Left ventricle myocardium inferior (tissue), 1 donor: ENCODE measurements around the gene CD2AP. TPM values are rescaled to one million over a fixed set of nuclear protein-coding genes. Genes with fewer than 3 reads are reported as not detected.

Source experiments
- DNase-seq: peaks from one replicate; pipeline ENCODE4 v3.0.0-alpha.2; 2020
- H3K27ac ChIP-seq: fragments of 200-600 bp; replicated peaks from 2 replicates; pipeline ENCODE4 v1.8.0; 2021
- H3K27me3 ChIP-seq: fragments of 200-600 bp; 2 replicates; pipeline ENCODE4 v1.8.0; 2021; ENCODE audit warnings: low read depth
- H3K36me3 ChIP-seq: fragments of 200-600 bp; 2 replicates; pipeline ENCODE4 v1.8.0; 2021
- H3K4me1 ChIP-seq: fragments of 200-600 bp; 2 replicates; pipeline ENCODE4 v1.8.0; 2021
- H3K4me3 ChIP-seq: fragments of 200-600 bp; 2 replicates; pipeline ENCODE4 v1.8.0; 2021; ENCODE audit warnings: mild to moderate bottlenecking, moderate library complexity
- H3K9me3 ChIP-seq: fragments of 200-600 bp; replicated peaks from 2 replicates; pipeline ENCODE4 v1.8.0; 2021
- intact Hi-C: fragments of 100-400 bp; cut with micrococcal nuclease; formaldehyde crosslinking; loops from one replicate; pipeline ENCODE4 v1.11.0; 2022
- total RNA-seq: library from RNA; stranded (reverse); fragmentation: NEBNext Ultra II Directional; extraction: Animal tissue kit (Norgen Biotek cat#: 25700); gene quantifications from one replicate; pipeline ENCODE4 v1.2.1, GENCODE V29; 2021
- TF ChIP-seq, protein P1 (sequence below): fragments of 200-600 bp; IDR thresholded peaks from 2 replicates; pipeline ENCODE4 v1.8.0; 2021; ENCODE audit warnings: antibody characterized with exemption, mild to moderate bottlenecking, borderline replicate concordance
- donor health status: DM: no; HTN: yes; CAD: no; lungs with severe emphysema.

CD2AP gene
- total RNA-seq, 1 donor from 2014 or later, result 9.9 TPM

DNA sequence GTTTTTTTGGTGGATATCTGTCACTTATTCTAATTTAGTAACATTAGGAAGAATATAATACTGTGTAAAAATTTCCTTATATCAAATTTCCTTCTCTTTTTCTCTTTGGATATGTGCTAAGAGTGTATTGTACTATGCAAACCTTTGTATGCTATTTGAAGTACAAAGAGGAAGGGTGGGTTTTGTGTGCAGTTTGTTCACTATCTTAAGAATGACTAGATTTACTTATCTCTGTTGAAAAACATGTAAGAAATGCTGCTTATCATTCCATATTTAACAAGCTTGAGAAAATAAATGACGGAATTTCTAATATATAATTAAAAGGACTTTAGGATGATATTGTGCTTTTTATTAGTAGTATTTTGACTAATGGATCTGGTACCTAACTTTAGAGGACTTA, 13.1 kb downstream of the CD2AP start:
- Histone ChIP-seq H3K4me3 (no peak overlapping the region), H3K36me3 (no peaks in the 10 kb centered on the region), H3K4me1 (peaks cover 12% of the 10 kb centered on the region), H3K9me3 (no peaks in the 10 kb centered on the region), H3K27ac (no peak overlapping the region), H3K27me3 (no peaks in the 10 kb centered on the region)
- no peak for DNase-seq
- intact Hi-C loops, result no loop called here
- TF ChIP-seq, protein P1, sequence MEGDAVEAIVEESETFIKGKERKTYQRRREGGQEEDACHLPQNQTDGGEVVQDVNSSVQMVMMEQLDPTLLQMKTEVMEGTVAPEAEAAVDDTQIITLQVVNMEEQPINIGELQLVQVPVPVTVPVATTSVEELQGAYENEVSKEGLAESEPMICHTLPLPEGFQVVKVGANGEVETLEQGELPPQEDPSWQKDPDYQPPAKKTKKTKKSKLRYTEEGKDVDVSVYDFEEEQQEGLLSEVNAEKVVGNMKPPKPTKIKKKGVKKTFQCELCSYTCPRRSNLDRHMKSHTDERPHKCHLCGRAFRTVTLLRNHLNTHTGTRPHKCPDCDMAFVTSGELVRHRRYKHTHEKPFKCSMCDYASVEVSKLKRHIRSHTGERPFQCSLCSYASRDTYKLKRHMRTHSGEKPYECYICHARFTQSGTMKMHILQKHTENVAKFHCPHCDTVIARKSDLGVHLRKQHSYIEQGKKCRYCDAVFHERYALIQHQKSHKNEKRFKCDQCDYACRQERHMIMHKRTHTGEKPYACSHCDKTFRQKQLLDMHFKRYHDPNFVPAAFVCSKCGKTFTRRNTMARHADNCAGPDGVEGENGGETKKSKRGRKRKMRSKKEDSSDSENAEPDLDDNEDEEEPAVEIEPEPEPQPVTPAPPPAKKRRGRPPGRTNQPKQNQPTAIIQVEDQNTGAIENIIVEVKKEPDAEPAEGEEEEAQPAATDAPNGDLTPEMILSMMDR, result no peak

DNA sequence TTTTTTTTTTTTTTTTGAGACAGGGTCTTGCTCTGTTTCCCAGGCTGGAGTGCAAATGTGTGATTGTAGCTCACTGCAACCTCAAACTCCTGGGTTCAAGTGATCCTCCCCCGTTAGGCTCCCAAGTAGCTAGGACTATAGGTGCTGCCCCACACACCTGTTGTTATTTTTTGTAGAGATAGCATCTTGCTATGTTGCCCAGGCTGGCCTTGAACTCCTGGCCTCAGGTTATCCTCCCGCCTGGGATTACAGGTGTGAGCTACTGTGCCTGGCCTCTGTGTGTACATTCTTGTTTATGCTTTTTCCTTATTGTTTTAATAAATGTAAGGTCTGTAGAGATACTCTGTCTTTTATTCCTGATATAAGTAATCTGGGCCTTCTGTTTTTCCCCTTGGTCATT, 14.8 kb downstream of the CD2AP start:
- H3K4me1 ChIP-seq, result peaks cover 22% of the 10 kb centered on the region
- intact Hi-C loops, result no loop called here
- H3K27me3 ChIP-seq, result no peaks in the 10 kb centered on the region

DNA sequence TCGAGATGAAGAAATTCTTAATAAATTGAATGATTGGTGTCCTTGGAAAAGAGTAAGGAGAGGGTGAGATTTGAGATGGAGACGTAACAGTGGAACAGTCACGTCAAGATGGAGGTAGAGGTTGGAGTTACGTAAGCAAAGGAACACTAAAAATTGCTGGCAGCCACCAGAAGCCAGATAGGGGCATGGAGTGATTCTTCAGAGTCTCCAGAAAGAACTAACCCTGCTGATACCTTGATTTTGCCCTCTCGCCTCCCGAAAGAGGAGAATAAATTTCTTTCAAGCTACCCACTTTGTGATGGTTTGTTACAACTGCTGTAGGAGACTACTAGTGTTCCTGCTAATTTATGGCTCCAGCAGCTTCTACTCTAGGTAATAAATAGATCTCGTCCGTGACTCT, 17.6 kb downstream of the CD2AP start:
- DNase-seq, result no peak
- TF ChIP-seq, protein P1, result no peak
- no peak overlapping the region for H3K4me3 ChIP-seq
- H3K4me1 ChIP-seq, result peaks cover 50% of the 10 kb centered on the region
- H3K27me3 ChIP-seq, result no peaks in the 10 kb centered on the region
- intact Hi-C loops, result no loop called here
- H3K27ac ChIP-seq, result no peak overlapping the region
- no peaks in the 10 kb centered on the region for H3K36me3 ChIP-seq
- no peaks in the 10 kb centered on the region for H3K9me3 ChIP-seq

More for the DNA sequence above, 14.8 kb downstream of the CD2AP start:
- no peak overlapping the region for H3K27ac ChIP-seq
- no peak for DNase-seq
- TF ChIP-seq, protein P1, result no peak
- H3K9me3 ChIP-seq, result no peaks in the 10 kb centered on the region
- no peaks in the 10 kb centered on the region for H3K36me3 ChIP-seq
- no peak overlapping the region for H3K4me3 ChIP-seq

DNA sequence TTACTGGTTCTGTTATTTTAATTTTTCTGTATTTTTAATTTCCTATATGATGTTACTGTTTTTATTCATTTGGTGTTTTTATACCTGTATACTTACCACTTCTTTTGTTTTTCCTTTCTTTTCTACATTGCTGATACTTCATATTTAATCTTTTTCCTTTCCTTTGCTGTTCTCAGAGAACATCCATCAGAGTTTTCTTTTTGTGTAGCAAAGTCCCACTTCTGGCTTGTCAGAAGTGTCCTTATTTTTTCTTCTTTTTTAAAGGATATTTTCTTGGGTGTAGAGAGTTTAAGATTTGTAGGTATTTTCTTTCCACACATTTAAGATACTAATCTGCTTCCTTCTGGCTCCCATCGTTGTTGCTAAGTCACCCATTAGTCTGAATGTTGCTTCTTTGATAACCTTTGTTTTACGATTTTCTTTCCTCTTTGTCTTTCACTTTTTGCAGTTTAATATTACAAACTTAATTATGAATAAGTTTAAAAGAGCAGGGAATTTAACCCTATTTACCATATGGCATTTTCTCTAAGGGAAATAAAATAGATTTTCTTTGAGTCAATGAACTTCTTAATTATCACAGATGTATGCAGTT, 18.5 kb downstream of the CD2AP start:
- H3K27ac ChIP-seq, result no peak overlapping the region
- H3K36me3 ChIP-seq, result no peaks in the 10 kb centered on the region
- TF ChIP-seq, protein P1, result no peak
- H3K27me3 ChIP-seq, result no peaks in the 10 kb centered on the region
- H3K4me1 ChIP-seq, result peaks cover 54% of the 10 kb centered on the region
- no peak for DNase-seq
- intact Hi-C loops, result no loop called here
- H3K4me3 ChIP-seq, result no peak overlapping the region
- H3K9me3 ChIP-seq, result no peaks in the 10 kb centered on the region

DNA sequence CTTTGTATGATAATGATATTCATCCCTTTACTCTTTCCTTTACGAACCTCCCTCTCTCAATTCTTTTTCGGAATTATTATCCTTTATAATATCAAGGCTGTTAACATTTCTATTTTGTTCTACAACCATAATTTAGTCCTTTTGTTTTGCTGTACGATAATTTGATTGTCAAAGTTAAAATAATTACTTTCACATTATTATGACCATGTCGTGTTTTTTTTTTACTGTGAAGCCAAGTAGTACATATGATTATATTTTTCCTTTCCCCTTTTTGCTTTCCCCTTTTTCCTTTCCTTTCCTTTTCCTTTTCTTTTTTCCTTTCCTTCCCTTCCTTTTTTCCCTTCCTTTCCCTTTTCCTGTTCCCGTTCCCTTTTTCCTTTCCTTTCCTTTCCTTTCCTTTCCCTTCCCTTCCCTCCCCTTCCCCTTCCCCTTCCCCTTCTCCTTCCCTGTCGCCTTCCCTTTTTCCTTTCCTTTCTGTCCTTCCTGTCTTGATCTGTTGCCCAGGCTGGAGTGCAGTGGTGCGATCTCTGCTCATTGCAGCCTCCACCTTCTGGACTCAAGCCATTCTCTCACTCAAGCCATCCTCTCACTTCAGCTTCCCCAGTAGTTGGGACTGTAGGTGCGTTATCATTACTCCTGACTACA, 19.5 kb downstream of the CD2AP start:
- intact Hi-C loops, result no loop called here
- no peaks in the 10 kb centered on the region for H3K36me3 ChIP-seq

More for the DNA sequence above, 19.5 kb downstream of the CD2AP start:
- H3K27ac ChIP-seq, result no peak overlapping the region
- TF ChIP-seq, protein P1, result no peak
- DNase-seq, result no peak
- H3K27me3 ChIP-seq, result no peaks in the 10 kb centered on the region
- H3K4me3 ChIP-seq, result no peak overlapping the region
- H3K4me1 ChIP-seq, result peaks cover 64% of the 10 kb centered on the region
- no peaks in the 10 kb centered on the region for H3K9me3 ChIP-seq
